A549 (cell line): ENCODE results near the gene GABARAP.

Source experiments
- CEBPB ChIP-seq, 2 experiments: fragments of >200 bp in 1 of 2; sonication (Bioruptor Twin) in 1 of 2; formaldehyde crosslinking in 1 of 2; IDR thresholded peaks; 2 replicates each; pipeline ENCODE4 v1.6.1; 2012 to 2016
- CHD4 ChIP-seq: fragments of 200-600 bp; sonication (generic); IDR thresholded peaks from 2 replicates; pipeline ENCODE4 v1.6.1; 2016; ENCODE audit warnings: antibody characterized with exemption, mild to moderate bottlenecking, borderline replicate concordance
- CTCF ChIP-seq: fragments of >200 bp; sonication (Bioruptor Twin); formaldehyde crosslinking; IDR thresholded peaks from 3 replicates; pipeline ENCODE4 v1.5.1; 2016
- EP300 ChIP-seq, 2 experiments: fragments of >200 bp; sonication (Bioruptor Twin); formaldehyde crosslinking; IDR thresholded peaks; 2 replicates in 1 of 2; 3 replicates in 1 of 2; pipeline ENCODE4 v1.6.1; 2016 to 2017
- HMGXB4 ChIP-seq: fragments of 250-450 bp; sonication (Bioruptor Pico); IDR thresholded peaks from 2 replicates; pipeline ENCODE4 v1.5.0; 2021; ENCODE audit warnings: mild to moderate bottlenecking, moderate library complexity, borderline replicate concordance
- MAX ChIP-seq: IDR thresholded peaks from 2 replicates; pipeline ENCODE4 v1.6.1; 2012
- MYC ChIP-seq: IDR thresholded peaks from 2 replicates; pipeline ENCODE4 v1.6.1; 2012; ENCODE audit warnings: mild to moderate bottlenecking, inconsistent platforms, low read length, improper control_type of control experiment, borderline replicate concordance
- POLR2A ChIP-seq: IDR thresholded peaks from 2 replicates; pipeline ENCODE4 v1.6.1; 2012; ENCODE audit warnings: mild to moderate bottlenecking, low read length
- POLR2AphosphoS2 ChIP-seq: conservative IDR thresholded peaks from 2 replicates; pipeline ENCODE4 v1.6.1; 2012; ENCODE audit warnings: low read length, improper control_type of control experiment, inconsistent platforms
- REST ChIP-seq: fragments of 200-600 bp; sonication (generic); IDR thresholded peaks from 2 replicates; pipeline ENCODE4 v1.6.1; 2016; ENCODE audit warnings: antibody characterized with exemption, mild to moderate bottlenecking, moderate library complexity
- RFX5 ChIP-seq: fragments of 450-650 bp; IDR thresholded peaks from 2 replicates; pipeline ENCODE4 v1.7.1; 2014; ENCODE audit warnings: antibody characterized with exemption, mild to moderate bottlenecking, moderate library complexity
- SMC3 ChIP-seq: fragments of >200 bp; sonication (Bioruptor Twin); formaldehyde crosslinking; IDR thresholded peaks from 3 replicates; pipeline ENCODE4 v1.6.1; 2018; ENCODE audit warnings: inconsistent platforms
- TFCP2L1 ChIP-seq: fragments of 250-450 bp; sonication (Bioruptor Pico); IDR thresholded peaks from 2 replicates; pipeline ENCODE4 v1.5.0; 2021; ENCODE audit warnings: mild to moderate bottlenecking
- USF2 ChIP-seq: fragments of 450-650 bp; IDR thresholded peaks from 2 replicates; pipeline ENCODE4 v1.6.1; 2014; ENCODE audit warnings: antibody characterized with exemption

- no peak for TF ChIP-seq RFX5
- no peak for TF ChIP-seq CHD4
- no peak for TF ChIP-seq USF2
- no peak for TF ChIP-seq EP300 (IDR thresholded peaks at IDR 0.05)
- no peak for TF ChIP-seq CTCF
- TF ChIP-seq POLR2A = no peak
- TF ChIP-seq TFCP2L1 (CRISPR knock-in tag) = no peak
- TF ChIP-seq HMGXB4 = no peak
- TF ChIP-seq MYC = no peak
- no peak for TF ChIP-seq POLR2AphosphoS2
- no peak for TF ChIP-seq SMC3
- TF ChIP-seq CEBPB (IDR thresholded peaks at IDR 0.05) = no peak
- TF ChIP-seq MAX = no peak
- TF ChIP-seq REST = no peak
Observed at GRCh38 chr17:7223375-7223774, 18.9 kb downstream of the GABARAP start.
